Loucy (cell line): ENCODE measurements around the gene ARHGAP26.
A peak's percentile ranks its signal among the peaks of the same experiment; 100 is the strongest.

Experiments
- H2AFZ ChIP-seq: fragments of 200-600 bp; sonication (generic); 2 replicates; pipeline ENCODE4 v1.6.0; 2016; ENCODE audit warnings: antibody characterized with exemption, mild to moderate bottlenecking, low read length, moderate library complexity
- H3F3A ChIP-seq: fragments of 200-600 bp; 2 replicates; pipeline ENCODE4 v1.6.0; 2016; ENCODE audit warnings: antibody characterized with exemption, low read depth, mild to moderate bottlenecking
- H3K27me3 ChIP-seq: fragments of 200-600 bp; sonication (generic); 2 replicates; pipeline ENCODE4 v1.6.1; 2014; ENCODE audit warnings: low read length, mild to moderate bottlenecking; ENCODE audit not compliant: insufficient read depth, poor library complexity, severe bottlenecking
- H3K36me3 ChIP-seq: fragments of 200-600 bp; sonication (generic); 2 replicates; pipeline ENCODE4 v1.6.1; 2016; ENCODE audit warnings: low read length; ENCODE audit not compliant: insufficient read depth
- H3K4me1 ChIP-seq: fragments of 200-600 bp; sonication (generic); 2 replicates; pipeline ENCODE4 v1.5.1; 2014; ENCODE audit warnings: low read length, mild to moderate bottlenecking; ENCODE audit not compliant: insufficient read depth, poor library complexity, severe bottlenecking
- H3K4me2 ChIP-seq: fragments of 200-600 bp; sonication (generic); 2 replicates; pipeline ENCODE4 v1.6.0; 2014; ENCODE audit warnings: antibody characterized with exemption, low read length, low read depth, mild to moderate bottlenecking; ENCODE audit not compliant: poor library complexity, severe bottlenecking
- H3K4me3 ChIP-seq: fragments of 200-600 bp; sonication (generic); 2 replicates; pipeline ENCODE4 v1.5.1; 2014; ENCODE audit warnings: low read length, mild to moderate bottlenecking, mixed read lengths; ENCODE audit not compliant: poor library complexity, severe bottlenecking
- H3K79me2 ChIP-seq: fragments of 200-600 bp; sonication (generic); 2 replicates; pipeline ENCODE4 v1.6.1; 2014; ENCODE audit warnings: low read length; ENCODE audit not compliant: insufficient read depth
- H3K9ac ChIP-seq: fragments of 200-600 bp; sonication (generic); 2 replicates; pipeline ENCODE4 v1.6.0; 2014; ENCODE audit warnings: mild to moderate bottlenecking, low read depth, low read length, moderate library complexity; ENCODE audit not compliant: poor library complexity, severe bottlenecking
- H3K9me2 ChIP-seq: fragments of 200-600 bp; sonication (generic); replicated peaks from 2 replicates; pipeline ENCODE4 v1.6.1; 2016; ENCODE audit warnings: low read depth, low read length, mixed read lengths
- H3K9me3 ChIP-seq: fragments of 200-600 bp; sonication (generic); 2 replicates; pipeline ENCODE4 v1.6.1; 2014; ENCODE audit warnings: mild to moderate bottlenecking, antibody characterized with exemption, low read length, low read depth; ENCODE audit not compliant: insufficient read depth
- H4K20me1 ChIP-seq: fragments of 200-600 bp; sonication (generic); 2 replicates; pipeline ENCODE4 v1.6.0; 2014; ENCODE audit warnings: antibody characterized with exemption, low read length, mild to moderate bottlenecking; ENCODE audit not compliant: insufficient read depth, poor library complexity, severe bottlenecking
- CTCF ChIP-seq: fragments of 200-600 bp; sonication (generic); conservative IDR thresholded peaks from 2 replicates; pipeline ENCODE4 v1.5.1; 2014; ENCODE audit warnings: mild to moderate bottlenecking, antibody characterized with exemption, low read length
- EZH2phosphoT487 ChIP-seq: fragments of 200-600 bp; IDR thresholded peaks from 2 replicates; pipeline ENCODE4 v1.6.1; 2018; ENCODE audit warnings: antibody characterized with exemption, mild to moderate bottlenecking, moderate library complexity, borderline replicate concordance

Gene ARHGAP26

GRCh38 chr5:142913728-142914338 lies 143.7 kb downstream of the ARHGAP26 start:
- H2AFZ ChIP-seq: no peak overlapping the region
- H4K20me1 ChIP-seq: no peaks in the 10 kb centered on the region
- no peak overlapping the region for H3K4me2 ChIP-seq
- H3F3A ChIP-seq: no peaks in the 10 kb centered on the region
- H3K79me2 ChIP-seq: no peaks in the 10 kb centered on the region
- no peaks in the 10 kb centered on the region for H3K9me2 ChIP-seq
- TF ChIP-seq EZH2phosphoT487: no peak
- TF ChIP-seq CTCF: no peak
- H3K36me3 ChIP-seq: peaks cover 24% of the 10 kb centered on the region; the same call in 1 of the 2 replicates
- H3K4me1 ChIP-seq: no peaks in the 10 kb centered on the region
- no peak overlapping the region for H3K9ac ChIP-seq
- no peaks in the 10 kb centered on the region for H3K9me3 ChIP-seq
- no peaks in the 10 kb centered on the region for H3K27me3 ChIP-seq
- no peak overlapping the region for H3K4me3 ChIP-seq

- H3K27me3 ChIP-seq: no peaks in the 10 kb centered on the region
- H3K4me1 ChIP-seq: no peaks in the 10 kb centered on the region
- H2AFZ ChIP-seq: no peak overlapping the region
- H3K4me3 ChIP-seq: no peak overlapping the region
- no peak overlapping the region for H3K9ac ChIP-seq
- no peaks in the 10 kb centered on the region for H3K9me2 ChIP-seq
- H3K4me2 ChIP-seq: no peak overlapping the region
- no peaks in the 10 kb centered on the region for H3K9me3 ChIP-seq
- H3K36me3 ChIP-seq: peaks cover 14% of the 10 kb centered on the region; the same call in 1 of the 2 replicates
- no peaks in the 10 kb centered on the region for H3K79me2 ChIP-seq
- H4K20me1 ChIP-seq: no peaks in the 10 kb centered on the region
- TF ChIP-seq CTCF: no peak
- no peak for TF ChIP-seq EZH2phosphoT487
- H3F3A ChIP-seq: no peaks in the 10 kb centered on the region
These were observed 144.9 kb downstream of the ARHGAP26 start for GRCh38 chr5:142915038-142915437.

- Histone ChIP-seq H4K20me1 (no peaks in the 10 kb centered on the region), H3K9me3 (no peaks in the 10 kb centered on the region), H3K4me2 (no peak overlapping the region), H3K27me3 (no peaks in the 10 kb centered on the region), H3F3A (no peaks in the 10 kb centered on the region), H3K4me3 (no peak overlapping the region), H3K9ac (no peak overlapping the region), H3K9me2 (no peaks in the 10 kb centered on the region), H3K36me3 (peaks cover 11% of the 10 kb centered on the region; the same call in 1 of the 2 replicates), H2AFZ (no peak overlapping the region), H3K79me2 (no peaks in the 10 kb centered on the region), H3K4me1 (no peaks in the 10 kb centered on the region)
- no peak for TF ChIP-seq EZH2phosphoT487
- peak; percentile 75 for TF ChIP-seq CTCF
These were observed 145.7 kb downstream of the ARHGAP26 start for GRCh38 chr5:142915813-142916424.
